NK-92 treated with Interleukin-12 subunit alpha and Interleukin-12 subunit beta, amount 100 ng/mL, for 24 hours (cell line): ENCODE data around the gene SARNP.
"Not testable (repeated sequence)": the region's sequence is repeated elsewhere in the genome, so short reads cannot be mapped to it uniquely, and the experiment has no call there.

Experiments
- DNase-seq: peaks from one replicate; lab custom pipeline; 2025; lab: John Stamatoyannopoulos, UW

Gene SARNP

GRCh38 chr12:55817345-55818139 lies at the start of gene SARNP, which contains the start of gene ORMDL2:
Gene SARNP, minus strand, starts transcription at chr12:55817724. Its CDS starts 23 bp downstream, at chr12:55817701.
Gene ORMDL2, plus strand, starts transcription at chr12:55818041. Its CDS starts 959 bp downstream, at chr12:55819000.
- DNase-seq, result peak; percentile 95

- DNase-seq, result not testable (repeated sequence)
Measured at GRCh38 chr12:55866454-55867004, 49.0 kb upstream of the SARNP start.

GRCh38 chr12:55865327-55865726 lies 47.8 kb upstream of the SARNP start:
- DNase-seq, result no peak

GRCh38 chr12:55862931-55863330 lies 45.4 kb upstream of the SARNP start:
- DNase-seq, result not testable (repeated sequence)

GRCh38 chr12:55862286-55862685 lies 44.8 kb upstream of the SARNP start:
- DNase-seq, result no peak

GRCh38 chr12:55861871-55862270 lies 44.3 kb upstream of the SARNP start:
- no peak for DNase-seq

- DNase-seq, result no peak
Measured at GRCh38 chr12:55861396-55861795, 43.9 kb upstream of the SARNP start.

GRCh38 chr12:55852740-55853139 lies 35.2 kb upstream of the SARNP start:
- DNase-seq, result no peak

GRCh38 chr12:55850893-55851292 lies 33.4 kb upstream of the SARNP start:
- DNase-seq, result no peak

- DNase-seq, result no peak
Measured at GRCh38 chr12:55850401-55850800, 32.9 kb upstream of the SARNP start.

GRCh38 chr12:55849616-55850343 lies 32.3 kb upstream of the SARNP start:
- DNase-seq, result no peak

- no peak for DNase-seq
Measured at GRCh38 chr12:55847603-55848291, 30.2 kb upstream of the SARNP start.

- DNase-seq, result no peak
Measured at GRCh38 chr12:55847033-55847432, 29.5 kb upstream of the SARNP start.

- DNase-seq, result no peak
Measured at GRCh38 chr12:55845785-55846496, 28.4 kb upstream of the SARNP start.

GRCh38 chr12:55845361-55845760 lies 27.8 kb upstream of the SARNP start:
- no peak for DNase-seq

GRCh38 chr12:55844961-55845360 lies 27.4 kb upstream of the SARNP start:
- no peak for DNase-seq

GRCh38 chr12:55843431-55843830 lies 25.9 kb upstream of the SARNP start:
- DNase-seq, result no peak

- no peak for DNase-seq
Measured at GRCh38 chr12:55842681-55843429, 25.3 kb upstream of the SARNP start, which contains the start of gene MMP19. Gene MMP19, minus strand, starts transcription at chr12:55842936. Its CDS starts 106 bp downstream, at chr12:55842830.

GRCh38 chr12:55840581-55841351 lies 23.2 kb upstream of the SARNP start:
- DNase-seq, result no peak
